PC-9 (cell line): Measurements from ENCODE around the gene USP1. TPM values are rescaled to one million over a fixed set of nuclear protein-coding genes. Genes with fewer than 3 reads are reported as not detected.

ENCODE experiments used
- BruUV-seq: library from RNA; stranded (reverse); fragments of 400-500 nt; replicated peaks from 2 replicates; lab custom pipeline; 2021; lab: Mats Ljungman, UMichigan
- CTCF ChIA-PET: fragments of 300-600 bp; sonication (Branson Sonifier 250); formaldehyde crosslinking; loops from one replicate; lab custom pipeline; 2022; ENCODE audit warnings: antibody characterized with exemption; lab: Charles Lee
- POLR2A ChIA-PET: fragments of 300-600 bp; sonication (Branson Sonifier 250); formaldehyde crosslinking; loops from one replicate; lab custom pipeline; 2022; ENCODE audit warnings: antibody characterized with exemption; ENCODE audit not compliant: unreplicated experiment; lab: Charles Lee
- DNase-seq, 2 experiments: peaks; one replicate each; pipeline versions ENCODE4 v3.0.0 to v3.0.0-alpha.2; 2015 to 2022; ENCODE audit warnings: mixed read lengths in 1 of 2
- H2AFZ ChIP-seq: fragments of 200-600 bp; sonication (generic); 2 replicates; pipeline ENCODE4 v1.8.1; 2017; ENCODE audit warnings: antibody characterized with exemption
- H3F3A ChIP-seq: fragments of 200-600 bp; sonication (generic); 2 replicates; pipeline ENCODE4 v1.8.1; 2017; ENCODE audit warnings: antibody characterized with exemption, mild to moderate bottlenecking, low read depth; ENCODE audit not compliant: insufficient read depth
- H3K27ac ChIP-seq: fragments of 200-600 bp; sonication (generic); 2 replicates; pipeline ENCODE4 v1.6.1; 2016; ENCODE audit warnings: mixed run types
- H3K27me3 ChIP-seq: fragments of 200-600 bp; sonication (generic); 2 replicates; pipeline ENCODE4 v1.6.1; 2016; ENCODE audit warnings: low read depth, mixed run types; ENCODE audit not compliant: insufficient read depth
- H3K36me3 ChIP-seq: fragments of 200-600 bp; sonication (generic); 2 replicates; pipeline ENCODE4 v1.6.1; 2016; ENCODE audit warnings: low read depth, mixed run types
- H3K4me1 ChIP-seq: fragments of 200-600 bp; sonication (generic); replicated peaks from 2 replicates; pipeline ENCODE4 v1.6.1; 2016; ENCODE audit warnings: mixed run types; ENCODE audit not compliant: insufficient read depth
- H3K4me2 ChIP-seq: fragments of 200-600 bp; sonication (generic); 2 replicates; pipeline ENCODE4 v1.6.1; 2017; ENCODE audit warnings: mixed run types
- H3K4me3 ChIP-seq: fragments of 200-600 bp; sonication (generic); 2 replicates; pipeline ENCODE4 v1.6.1; 2016; ENCODE audit warnings: mixed run types
- H3K79me2 ChIP-seq: fragments of 200-600 bp; sonication (generic); 2 replicates; pipeline ENCODE4 v1.6.1; 2017; ENCODE audit warnings: low read depth, mixed run types
- H3K9me2 ChIP-seq: fragments of 200-600 bp; sonication (generic); 2 replicates; pipeline ENCODE4 v1.8.1; 2017; ENCODE audit warnings: mild to moderate bottlenecking; ENCODE audit not compliant: insufficient read depth
- H3K9me3 ChIP-seq: fragments of 200-600 bp; sonication (generic); 2 replicates; pipeline ENCODE4 v1.8.1; 2016; ENCODE audit warnings: low read depth; ENCODE audit not compliant: insufficient read depth
- H4K20me1 ChIP-seq: fragments of 200-600 bp; sonication (generic); 2 replicates; pipeline ENCODE4 v1.8.1; 2017; ENCODE audit not compliant: insufficient read depth
- CTCF ChIP-seq: fragments of 200-600 bp; sonication (generic); conservative IDR thresholded peaks from 2 replicates; pipeline ENCODE4 v1.6.1; 2017; ENCODE audit warnings: mixed run types, antibody characterized with exemption, mild to moderate bottlenecking, moderate library complexity
- EZH2 ChIP-seq: fragments of 200-600 bp; sonication (generic); IDR thresholded peaks from 2 replicates; pipeline ENCODE4 v1.8.0; 2017; ENCODE audit warnings: antibody characterized with exemption, low read depth
- intact Hi-C: fragments of 100-400 bp; cut with micrococcal nuclease; formaldehyde crosslinking; loops from one replicate; pipeline ENCODE4 v1.10.0; 2022; ENCODE audit not compliant: unreplicated experiment
- total RNA-seq: library from RNA; stranded (reverse); gene quantifications from 2 replicates; pipeline ENCODE4 v1.2.3, GENCODE V29; 2021

The USP1 gene
- total RNA-seq, 1 experiment from 2014 or later: 50.3 TPM

DNA sequence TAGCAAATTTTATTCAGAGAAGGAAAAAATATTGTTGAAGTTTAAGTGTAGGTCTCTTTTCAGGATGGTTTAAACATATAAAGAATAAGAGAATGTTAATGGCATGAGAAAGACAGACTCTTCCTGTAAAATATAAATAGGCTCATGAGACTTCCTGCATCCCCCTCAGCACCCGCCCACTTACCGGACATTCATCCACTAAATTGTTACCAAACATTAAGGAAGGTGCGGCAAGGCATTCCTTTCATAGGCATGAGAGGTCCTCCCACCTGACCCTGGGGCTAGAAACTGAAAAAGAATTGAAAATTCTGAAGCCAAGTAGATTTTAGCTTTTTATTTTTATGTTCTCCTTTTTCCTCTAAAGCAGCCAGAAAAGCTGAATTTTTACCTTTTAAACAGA, 10.6 kb upstream of the USP1 start:
- no peaks in the 10 kb centered on the region for H4K20me1 ChIP-seq
- no peaks in the 10 kb centered on the region for H3F3A ChIP-seq
- H3K27me3 ChIP-seq: no peaks in the 10 kb centered on the region
- H3K9me3 ChIP-seq: no peaks in the 10 kb centered on the region
- DNase-seq: no peak
- no peak for TF ChIP-seq EZH2
- TF ChIP-seq CTCF: no peak
- H3K4me3 ChIP-seq: no peak overlapping the region
- H3K79me2 ChIP-seq: no peaks in the 10 kb centered on the region
- H3K9me2 ChIP-seq: no peaks in the 10 kb centered on the region
- CTCF ChIA-PET: interaction anchor here (0.5 kb wide), 1 partner anchor 282 kb away, joined by 3 read pairs; no protein-coding TSS in a partner anchor
- no TSS peak for BruUV-seq
- no peak overlapping the region for H3K4me2 ChIP-seq
- H3K27ac ChIP-seq: no peak overlapping the region
- H3K4me1 ChIP-seq: peaks cover 8% of the 10 kb centered on the region; the same call in 1 of the 2 replicates
- POLR2A ChIA-PET: no interaction called here
- H3K36me3 ChIP-seq: no peaks in the 10 kb centered on the region
- intact Hi-C loops: no loop called here
- no peak overlapping the region for H2AFZ ChIP-seq

DNA sequence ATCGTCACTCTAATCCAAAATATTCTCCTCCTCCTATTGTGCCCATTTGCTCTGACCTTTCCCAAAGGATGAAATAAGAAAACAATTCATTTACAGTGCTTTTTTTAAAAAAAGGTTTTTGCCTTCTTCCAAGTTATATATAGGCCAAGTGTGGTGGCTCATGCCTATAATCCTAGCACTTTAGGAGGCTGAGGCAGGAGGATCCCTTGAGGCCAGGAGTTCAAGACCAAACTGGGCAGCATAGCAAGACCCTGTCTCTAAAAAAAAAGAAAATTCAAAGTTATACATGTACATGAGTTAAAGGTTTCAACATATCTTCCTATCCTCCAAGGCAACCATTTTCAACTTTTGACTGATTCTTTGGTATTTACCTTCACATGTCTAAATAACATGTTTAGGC, 10.1 kb upstream of the USP1 start:
- no TSS peak for BruUV-seq
- no peaks in the 10 kb centered on the region for H3K79me2 ChIP-seq
- H3K27ac ChIP-seq: no peak overlapping the region
- H4K20me1 ChIP-seq: no peaks in the 10 kb centered on the region
- no peak overlapping the region for H3K4me3 ChIP-seq
- H3F3A ChIP-seq: no peaks in the 10 kb centered on the region
- ChIA-PET CTCF (no interaction called here), POLR2A (no interaction called here)
- intact Hi-C loops: no loop called here
- no peaks in the 10 kb centered on the region for H3K27me3 ChIP-seq
- H3K36me3 ChIP-seq: no peaks in the 10 kb centered on the region
- H3K9me3 ChIP-seq: no peaks in the 10 kb centered on the region
- TF ChIP-seq EZH2 (no peak), CTCF (no peak)
- no peak for DNase-seq
- no peak overlapping the region for H3K4me2 ChIP-seq
- H3K9me2 ChIP-seq: no peaks in the 10 kb centered on the region
- H2AFZ ChIP-seq: no peak overlapping the region
- H3K4me1 ChIP-seq: peaks cover 8% of the 10 kb centered on the region; the same call in 1 of the 2 replicates

DNA sequence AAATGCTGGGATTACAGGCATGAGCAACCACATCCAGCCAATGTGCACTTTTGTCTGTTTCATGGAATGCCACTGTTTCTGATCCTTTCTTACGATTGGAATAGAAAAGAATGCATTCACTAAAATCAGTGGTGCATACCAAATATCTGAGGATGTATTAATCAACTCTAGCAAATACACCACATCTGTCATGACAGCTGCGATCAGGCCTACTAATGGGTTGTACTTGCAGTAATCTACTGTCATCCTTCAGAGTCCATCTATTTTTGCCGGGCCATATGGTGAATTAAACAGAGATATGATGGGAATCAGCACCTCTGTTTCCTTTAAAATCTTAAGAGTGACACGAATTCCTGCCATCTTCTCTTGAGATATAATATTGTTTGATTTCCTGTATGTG, 8.5 kb upstream of the USP1 start:
- Histone ChIP-seq H3K9me2 (no peaks in the 10 kb centered on the region), H3K4me1 (peaks cover 8% of the 10 kb centered on the region; the same call in 1 of the 2 replicates), H3K27me3 (no peaks in the 10 kb centered on the region), H2AFZ (no peak overlapping the region), H3K79me2 (no peaks in the 10 kb centered on the region), H4K20me1 (no peaks in the 10 kb centered on the region), H3K36me3 (no peaks in the 10 kb centered on the region), H3K27ac (no peak overlapping the region), H3K4me3 (no peak overlapping the region), H3K9me3 (no peaks in the 10 kb centered on the region), H3F3A (no peaks in the 10 kb centered on the region), H3K4me2 (no peak overlapping the region)
- POLR2A ChIA-PET: no interaction called here
- TF ChIP-seq CTCF (no peak), EZH2 (no peak)
- CTCF ChIA-PET: no interaction called here
- DNase-seq: no peak
- BruUV-seq: no TSS peak
- intact Hi-C loops: no loop called here
